Left ventricle myocardium inferior (tissue), 1 donor: Measurements from ENCODE around the gene NELL1. TPM values are rescaled to one million over a fixed set of nuclear protein-coding genes. Genes with fewer than 3 reads are reported as not detected.

Experiments used
- DNase-seq: peaks from one replicate; pipeline ENCODE4 v3.0.0-alpha.2; 2020
- H3K27ac ChIP-seq: fragments of 200-600 bp; replicated peaks from 2 replicates; pipeline ENCODE4 v1.8.0; 2021
- H3K27me3 ChIP-seq: fragments of 200-600 bp; 2 replicates; pipeline ENCODE4 v1.8.0; 2021; ENCODE audit warnings: low read depth
- H3K36me3 ChIP-seq: fragments of 200-600 bp; 2 replicates; pipeline ENCODE4 v1.8.0; 2021
- H3K4me1 ChIP-seq: fragments of 200-600 bp; 2 replicates; pipeline ENCODE4 v1.8.0; 2021
- H3K4me3 ChIP-seq: fragments of 200-600 bp; 2 replicates; pipeline ENCODE4 v1.8.0; 2021; ENCODE audit warnings: mild to moderate bottlenecking, moderate library complexity
- H3K9me3 ChIP-seq: fragments of 200-600 bp; replicated peaks from 2 replicates; pipeline ENCODE4 v1.8.0; 2021
- intact Hi-C: fragments of 100-400 bp; cut with micrococcal nuclease; formaldehyde crosslinking; loops from one replicate; pipeline ENCODE4 v1.11.0; 2022
- total RNA-seq: library from RNA; stranded (reverse); fragmentation: NEBNext Ultra II Directional; extraction: Animal tissue kit (Norgen Biotek cat#: 25700); gene quantifications from one replicate; pipeline ENCODE4 v1.2.1, GENCODE V29; 2021
- TF ChIP-seq, protein P1 (sequence below): fragments of 200-600 bp; IDR thresholded peaks from 2 replicates; pipeline ENCODE4 v1.8.0; 2021; ENCODE audit warnings: antibody characterized with exemption, mild to moderate bottlenecking, borderline replicate concordance
- donor health status: DM: no; HTN: yes; CAD: no; lungs with severe emphysema.

The NELL1 gene
- total RNA-seq, 1 donor from 2014 or later, result not detected

DNA sequence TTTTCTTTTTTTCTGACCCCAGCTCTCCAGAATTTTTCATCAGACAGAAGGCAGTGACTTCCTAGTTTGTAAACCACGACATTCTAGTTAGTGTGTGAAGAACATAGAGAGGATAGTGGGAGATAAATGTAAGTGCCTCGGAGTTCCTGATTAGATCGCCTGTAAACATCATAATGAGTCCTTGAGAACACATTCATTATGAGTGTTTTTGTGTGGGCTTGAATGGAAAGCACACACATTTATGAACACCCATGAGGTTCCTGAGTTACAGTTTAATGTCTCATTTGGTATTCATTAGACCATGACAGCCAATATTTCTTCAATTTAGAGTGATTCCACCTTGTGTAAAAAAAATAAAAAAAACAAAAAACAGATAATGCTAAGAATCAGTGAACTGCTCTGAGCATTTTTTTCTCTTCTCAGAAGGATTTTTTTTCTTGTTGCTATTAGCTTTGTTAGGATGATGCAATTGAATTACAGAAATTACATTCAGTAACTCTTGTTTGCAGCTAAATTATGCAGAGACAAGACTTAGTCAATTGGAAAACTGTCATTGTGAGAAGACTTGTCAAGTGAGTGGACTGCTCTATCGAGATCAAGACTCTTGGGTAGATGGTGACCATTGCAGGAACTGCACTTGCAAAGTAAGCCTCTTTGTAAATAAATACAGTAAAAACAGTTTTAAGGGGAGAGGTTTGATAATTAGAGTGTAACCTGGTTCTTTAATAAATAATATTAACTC is 257.6 kb downstream of the NELL1 start:
- Histone ChIP-seq H3K4me3 (no peak overlapping the region), H3K36me3 (no peaks in the 10 kb centered on the region), H3K4me1 (no peaks in the 10 kb centered on the region), H3K9me3 (no peaks in the 10 kb centered on the region), H3K27me3 (peaks cover 5% of the 10 kb centered on the region), H3K27ac (no peak overlapping the region)
- TF ChIP-seq, protein P1, sequence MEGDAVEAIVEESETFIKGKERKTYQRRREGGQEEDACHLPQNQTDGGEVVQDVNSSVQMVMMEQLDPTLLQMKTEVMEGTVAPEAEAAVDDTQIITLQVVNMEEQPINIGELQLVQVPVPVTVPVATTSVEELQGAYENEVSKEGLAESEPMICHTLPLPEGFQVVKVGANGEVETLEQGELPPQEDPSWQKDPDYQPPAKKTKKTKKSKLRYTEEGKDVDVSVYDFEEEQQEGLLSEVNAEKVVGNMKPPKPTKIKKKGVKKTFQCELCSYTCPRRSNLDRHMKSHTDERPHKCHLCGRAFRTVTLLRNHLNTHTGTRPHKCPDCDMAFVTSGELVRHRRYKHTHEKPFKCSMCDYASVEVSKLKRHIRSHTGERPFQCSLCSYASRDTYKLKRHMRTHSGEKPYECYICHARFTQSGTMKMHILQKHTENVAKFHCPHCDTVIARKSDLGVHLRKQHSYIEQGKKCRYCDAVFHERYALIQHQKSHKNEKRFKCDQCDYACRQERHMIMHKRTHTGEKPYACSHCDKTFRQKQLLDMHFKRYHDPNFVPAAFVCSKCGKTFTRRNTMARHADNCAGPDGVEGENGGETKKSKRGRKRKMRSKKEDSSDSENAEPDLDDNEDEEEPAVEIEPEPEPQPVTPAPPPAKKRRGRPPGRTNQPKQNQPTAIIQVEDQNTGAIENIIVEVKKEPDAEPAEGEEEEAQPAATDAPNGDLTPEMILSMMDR, result no peak
- no peak for DNase-seq
- intact Hi-C loops, result no loop called here

- intact Hi-C loops, result no loop called here
- H3K36me3 ChIP-seq, result no peaks in the 10 kb centered on the region
- TF ChIP-seq, protein P1, result no peak
These were observed 261.6 kb downstream of the NELL1 start for GRCh38 chr11:20931029-20931428.

GRCh38 chr11:20933086-20933485 is 263.7 kb downstream of the NELL1 start:
- intact Hi-C loops, result no loop called here
- no peak for DNase-seq
- H3K27me3 ChIP-seq, result no peaks in the 10 kb centered on the region
- no peaks in the 10 kb centered on the region for H3K36me3 ChIP-seq
- H3K9me3 ChIP-seq, result no peaks in the 10 kb centered on the region
- H3K27ac ChIP-seq, result no peak overlapping the region
- no peaks in the 10 kb centered on the region for H3K4me1 ChIP-seq
- no peak overlapping the region for H3K4me3 ChIP-seq
- TF ChIP-seq, protein P1, result no peak

More at GRCh38 chr11:20931029-20931428, 261.6 kb downstream of the NELL1 start:
- Histone ChIP-seq H3K27me3 (no peaks in the 10 kb centered on the region), H3K9me3 (no peaks in the 10 kb centered on the region), H3K4me1 (no peaks in the 10 kb centered on the region), H3K27ac (no peak overlapping the region), H3K4me3 (no peak overlapping the region)
- no peak for DNase-seq

DNA sequence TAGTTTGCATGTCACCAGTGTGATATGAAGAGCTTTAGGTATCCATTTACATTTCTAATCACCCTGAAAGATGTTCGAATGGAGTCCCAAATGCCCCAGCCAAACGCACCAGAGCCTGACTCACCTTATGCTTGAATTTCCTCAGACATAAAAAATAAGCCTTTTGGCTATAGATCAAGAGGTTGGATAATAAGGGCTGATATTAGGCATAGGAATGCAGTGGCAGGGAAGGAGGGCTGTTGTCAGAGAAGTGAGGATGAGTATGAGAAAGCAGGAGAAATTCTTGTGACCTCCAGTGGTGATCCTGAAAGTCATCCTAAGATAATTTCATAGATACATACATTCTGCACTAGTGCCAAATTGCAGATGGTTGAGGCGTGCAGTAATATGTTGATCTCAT is 264.6 kb downstream of the NELL1 start:
- DNase-seq, result no peak
- H3K27ac ChIP-seq, result no peak overlapping the region
- TF ChIP-seq, protein P1, result no peak
- no peaks in the 10 kb centered on the region for H3K27me3 ChIP-seq
- no peaks in the 10 kb centered on the region for H3K36me3 ChIP-seq
- intact Hi-C loops, result no loop called here
- no peaks in the 10 kb centered on the region for H3K9me3 ChIP-seq
- H3K4me3 ChIP-seq, result no peak overlapping the region
- H3K4me1 ChIP-seq, result no peaks in the 10 kb centered on the region

DNA sequence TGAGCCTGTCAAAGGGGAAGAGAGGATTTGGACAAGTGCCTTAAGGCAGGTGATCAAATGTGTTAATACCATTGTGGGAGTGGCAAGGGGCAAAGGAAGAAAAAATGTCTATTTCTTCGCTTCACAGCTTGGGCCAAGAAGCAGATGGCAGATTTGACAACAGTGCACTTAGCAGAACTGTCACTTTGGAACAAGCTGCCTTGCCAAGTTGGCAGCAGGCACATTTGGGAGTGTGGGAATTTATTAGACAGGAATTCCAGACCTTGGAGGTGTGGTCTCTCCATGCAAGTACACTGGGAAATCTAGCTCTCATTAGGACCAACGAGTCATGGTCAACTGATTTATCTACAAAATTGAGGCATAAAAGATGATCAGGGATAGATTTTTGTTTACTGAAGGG is 265.1 kb downstream of the NELL1 start:
- TF ChIP-seq, protein P1, result no peak
- Histone ChIP-seq H3K9me3 (no peaks in the 10 kb centered on the region), H3K27ac (no peak overlapping the region), H3K27me3 (no peaks in the 10 kb centered on the region), H3K4me1 (no peaks in the 10 kb centered on the region), H3K36me3 (no peaks in the 10 kb centered on the region), H3K4me3 (no peak overlapping the region)
- intact Hi-C loops, result no loop called here
- DNase-seq, result no peak
